Keratinocyte (primary cell): ENCODE measurements around the gene TMED7.

Experiments
- CTCF ChIP-seq, 3 experiments: IDR thresholded peaks in 1 of 3; conservative IDR thresholded peaks in 1 of 3; optimal IDR thresholded peaks in 1 of 3; 2 replicates in 2 of 3; 3 replicates in 1 of 3; pipeline versions ENCODE3 to v1.5.1; 2011; ENCODE audit warnings: low read length in 3 of 3, mild to moderate bottlenecking in 3 of 3, moderate library complexity in 2 of 3, control low read depth in 1 of 3, inconsistent platforms in 1 of 3; ENCODE audit not compliant: insufficient read depth in 2 of 3; ENCODE audit errors: extremely low read depth in 1 of 3
- EZH2 ChIP-seq: IDR thresholded peaks from one replicate; pipeline ENCODE4 v1.6.1; 2012; ENCODE audit warnings: inconsistent platforms, mild to moderate bottlenecking, low read length, moderate library complexity

GRCh38 chr5:115629903-115630302 lies 4.1 kb upstream of the TMED7 start:
- no peak for TF ChIP-seq CTCF (optimal IDR thresholded peaks at IDR 0.05 in 1 of 3, IDR thresholded peaks at IDR 0.05 in 1 of 3, conservative IDR thresholded peaks at IDR 0.05 in 1 of 3; ENCODE audit: extremely low read depth in 1 of 3, insufficient read depth in 2 of 3, low read length in 3 of 3)
- TF ChIP-seq EZH2, result no peak
